Activated CD8-positive, alpha-beta T cell treated with anti-CD3 and anti-CD28 coated beads for 36 hours (primary cell): Measurements from ENCODE around the gene PDGFB. TPM values are rescaled to one million over a fixed set of nuclear protein-coding genes. Genes with fewer than 3 reads are reported as not detected.
A peak's percentile ranks its signal among the peaks of the same experiment; 100 is the strongest.

Experiments used
- ATAC-seq: fragments of 200-7000 bp; cut with Tn5 transposase; one replicate; pipeline ENCODE4 v1.10.0; 2021; ENCODE audit warnings: mild to moderate bottlenecking, moderate library complexity
- CTCF ChIA-PET: fragments of 350-600 bp; sonication (Branson Sonifier 250); formaldehyde crosslinking; loops from one replicate; lab custom pipeline; 2021; ENCODE audit warnings: antibody characterized with exemption; lab: Charles Lee
- POLR2A ChIA-PET: fragments of 350-600 bp; sonication (Branson Sonifier 250); formaldehyde crosslinking; loops from one replicate; lab custom pipeline; 2021; ENCODE audit warnings: antibody characterized with exemption; lab: Charles Lee
- DNase-seq: peaks from one replicate; pipeline ENCODE4 v3.0.0-alpha.2; 2020
- H3K27ac Mint-ChIP-seq: one replicate; pipeline ENCODE4 v1.8.0; 2021; ENCODE audit warnings: mild to moderate bottlenecking, mixed read lengths
- H3K27me3 Mint-ChIP-seq: one replicate; pipeline ENCODE4 v1.8.0; 2021; ENCODE audit warnings: mixed read lengths
- H3K36me3 Mint-ChIP-seq: one replicate; pipeline ENCODE4 v1.8.0; 2021; ENCODE audit warnings: low read depth, mixed read lengths
- H3K4me1 Mint-ChIP-seq: one replicate; pipeline ENCODE4 v1.8.0; 2021; ENCODE audit warnings: low read depth, mixed read lengths
- H3K4me3 Mint-ChIP-seq: one replicate; pipeline ENCODE4 v1.8.0; 2021; ENCODE audit warnings: mild to moderate bottlenecking, moderate library complexity, mixed read lengths
- H3K9me3 Mint-ChIP-seq: one replicate; pipeline ENCODE4 v1.8.0; 2021; ENCODE audit warnings: mixed read lengths
- CTCF ChIP-seq: fragments of 200-600 bp; IDR thresholded peaks from one replicate; pipeline ENCODE4 v1.8.0; 2022; ENCODE audit warnings: antibody characterized with exemption, mild to moderate bottlenecking
- intact Hi-C: fragments of 100-400 bp; cut with micrococcal nuclease; formaldehyde crosslinking; loops from one replicate; pipeline ENCODE4 v1.10.0; 2022
- total RNA-seq, 2 experiments: library from RNA; stranded (reverse); gene quantifications; one replicate each; pipeline ENCODE4 v1.2.3, GENCODE V29; 2021

PDGFB gene
- total RNA-seq, 2 experiments from 2014 or later: 1.7 to 3.0 TPM

- Mint-ChIP-seq H3K9me3 (no peaks in the 10 kb centered on the region), H3K27me3 (peaks cover 16% of the 10 kb centered on the region), H3K4me3 (peak overlapping the region; percentile 46), H3K36me3 (no peaks in the 10 kb centered on the region), H3K4me1 (peaks cover 28% of the 10 kb centered on the region), H3K27ac (peak overlapping the region; percentile 88)
- POLR2A ChIA-PET: interaction anchor here (0.5 to 0.9 kb wide), 2 partner anchors 16 to 380 kb away, joined by 3 read pairs; no protein-coding TSS in a partner anchor
- intact Hi-C loops: no loop called here
- no peak for TF ChIP-seq CTCF
- ATAC-seq: peak; percentile 85
- DNase-seq: peak; percentile 79
- CTCF ChIA-PET: no interaction called here
Measured at GRCh38 chr22:39254789-39255298, 10.1 kb upstream of the PDGFB start.

GRCh38 chr22:39254122-39254521 lies 9.3 kb upstream of the PDGFB start:
- peaks cover 28% of the 10 kb centered on the region for H3K4me1 Mint-ChIP-seq
- no peak for ATAC-seq
- intact Hi-C loops: no loop called here
- DNase-seq: no peak
- peaks cover 17% of the 10 kb centered on the region for H3K27me3 Mint-ChIP-seq
- H3K36me3 Mint-ChIP-seq: no peaks in the 10 kb centered on the region
- no peak for TF ChIP-seq CTCF
- H3K27ac Mint-ChIP-seq: peak overlapping the region; percentile 88
- CTCF ChIA-PET: interaction anchor here (0.8 to 1.2 kb wide), 2 partner anchors 76 to 83 kb away, joined by 3 to 4 read pairs; no protein-coding TSS in a partner anchor
- no peak overlapping the region for H3K4me3 Mint-ChIP-seq
- POLR2A ChIA-PET: interaction anchor here (0.5 kb wide), 1 partner anchor 380 kb away, joined by 3 read pairs; no protein-coding TSS in a partner anchor
- H3K9me3 Mint-ChIP-seq: no peaks in the 10 kb centered on the region

GRCh38 chr22:39253435-39254070 lies 8.8 kb upstream of the PDGFB start:
- Mint-ChIP-seq H3K4me3 (no peak overlapping the region), H3K9me3 (no peaks in the 10 kb centered on the region), H3K27me3 (peaks cover 17% of the 10 kb centered on the region), H3K36me3 (no peaks in the 10 kb centered on the region), H3K27ac (no peak overlapping the region), H3K4me1 (peaks cover 28% of the 10 kb centered on the region)
- ChIA-PET POLR2A (interaction anchor here (1.3 kb wide), 1 partner anchor 58 kb away, joined by 3 read pairs; no protein-coding TSS in a partner anchor), CTCF (interaction anchor here (0.8 to 1.7 kb wide), 4 partner anchors 23 to 83 kb away, joined by 3 to 4 read pairs (median 4); no protein-coding TSS in a partner anchor)
- peak; percentile 74 for ATAC-seq
- no peak for TF ChIP-seq CTCF
- intact Hi-C loops: no loop called here
- peak; percentile 67 for DNase-seq

- no peak overlapping the region for H3K27ac Mint-ChIP-seq
- DNase-seq (no peak), ATAC-seq (peak; percentile 12)
- H3K27me3 Mint-ChIP-seq: peaks cover 17% of the 10 kb centered on the region
- ChIA-PET CTCF (interaction anchor here (0.8 to 1.7 kb wide), 3 partner anchors 22 to 78 kb away, joined by 3 to 4 read pairs (median 3); no protein-coding TSS in a partner anchor), POLR2A (interaction anchor here (0.6 to 1.3 kb wide), 2 partner anchors 59 to 66 kb away, joined by 3 read pairs; no protein-coding TSS in a partner anchor)
- no peaks in the 10 kb centered on the region for H3K9me3 Mint-ChIP-seq
- H3K36me3 Mint-ChIP-seq: no peaks in the 10 kb centered on the region
- H3K4me3 Mint-ChIP-seq: no peak overlapping the region
- no peak for TF ChIP-seq CTCF
- H3K4me1 Mint-ChIP-seq: peaks cover 28% of the 10 kb centered on the region
- intact Hi-C loops: no loop called here
Measured at GRCh38 chr22:39252461-39253434, 8.0 kb upstream of the PDGFB start.
